Measurements from ENCODE around the gene TMEFF1.

- TF ChIP-seq CTCF (conservative IDR thresholded peaks at IDR 0.05 in 1 of 2, IDR thresholded peaks at IDR 0.05 in 1 of 2; ENCODE audit: extremely low read depth in 1 of 2, insufficient read depth in 1 of 2, low read depth in 1 of 2, low read length in 2 of 2), result no peak
- no peak for TF ChIP-seq EZH2 (IDR thresholded peaks at IDR 0.05; ENCODE audit: borderline replicate concordance, low read length)
These were observed 151.0 kb downstream of the TMEFF1 start for GRCh38 chr9:100623969-100624368.
